H1 (cell line): ENCODE measurements around the gene MMS19. TPM values are rescaled to one million over a fixed set of nuclear protein-coding genes. Genes with fewer than 3 reads are reported as not detected.
A peak's percentile ranks its signal among the peaks of the same experiment; 100 is the strongest.

Experiments used
- CTCF ChIA-PET: fragments of 300-600 bp; sonication (Branson Sonifier 250); formaldehyde crosslinking; loops from one replicate; lab custom pipeline; 2021; ENCODE audit not compliant: partially characterized antibody; lab: Charles Lee
- POLR2A ChIA-PET: fragments of 300-600 bp; sonication (Branson Sonifier 250); formaldehyde crosslinking; loops from one replicate; lab custom pipeline; 2021; ENCODE audit warnings: inconsistent platforms; ENCODE audit not compliant: partially characterized antibody; lab: Charles Lee
- DNase-seq, 2 experiments: peaks; one replicate each; pipeline versions ENCODE4 v3.0.0 to v3.0.0-alpha.2; 2010 to 2022; ENCODE audit warnings: low spot score in 2 of 2, low read depth in 1 of 2, mixed read lengths in 1 of 2
- FAIRE-seq: peaks from 2 replicates; lab custom pipeline; 2011; peaks lifted over from hg19 to GRCh38; lab: Jason Lieb, UNC
- H2AFZ ChIP-seq: 2 replicates; pipeline ENCODE4 v1.8.1; 2012; ENCODE audit warnings: low read length, inconsistent platforms
- H2AK5ac ChIP-seq: 2 replicates; pipeline ENCODE4 v1.6.1; 2013; ENCODE audit warnings: low read depth, low read length
- H2BK120ac ChIP-seq: replicated peaks from 2 replicates; pipeline ENCODE3; 2013; ENCODE audit warnings: low read depth, low read length, inconsistent platforms
- H2BK12ac ChIP-seq: 2 replicates; pipeline ENCODE4 v1.6.1; 2013; ENCODE audit warnings: low read depth, low read length
- H2BK15ac ChIP-seq: 2 replicates; pipeline ENCODE4 v1.6.1; 2013; ENCODE audit warnings: low read length
- H2BK20ac ChIP-seq: 2 replicates; pipeline ENCODE4 v1.6.1; 2013; ENCODE audit warnings: low read length
- H2BK5ac ChIP-seq: 2 replicates; pipeline ENCODE4 v1.6.1; 2013; ENCODE audit warnings: low read depth, low read length
- H3K14ac ChIP-seq: 2 replicates; pipeline ENCODE4 v1.6.1; 2013; ENCODE audit warnings: inconsistent platforms; ENCODE audit not compliant: insufficient read length
- H3K18ac ChIP-seq: 2 replicates; pipeline ENCODE4 v1.6.1; 2013; ENCODE audit warnings: low read length; ENCODE audit errors: extremely low read depth
- H3K23ac ChIP-seq: 2 replicates; pipeline ENCODE4 v1.6.1; 2013; ENCODE audit warnings: inconsistent platforms; ENCODE audit not compliant: insufficient read length
- H3K23me2 ChIP-seq: 2 replicates; pipeline ENCODE4 v1.6.1; 2013; ENCODE audit warnings: low read depth, low read length
- H3K27ac ChIP-seq: 2 replicates; pipeline ENCODE4 v1.6.1; 2011; ENCODE audit warnings: low read depth, low read length, inconsistent platforms
- H3K27me3 ChIP-seq, 4 experiments: replicated peaks in 1 of 4; 1 replicate in 1 of 4; 2 replicates in 3 of 4; pipeline versions ENCODE4 v1.6.1 to v1.8.1; 2011 to 2013; ENCODE audit warnings: low read length in 3 of 4, mild to moderate bottlenecking in 3 of 4, inconsistent platforms in 2 of 4, mixed read lengths in 2 of 4, moderate library complexity in 1 of 4; ENCODE audit not compliant: control insufficient read depth in 3 of 4, insufficient read depth in 3 of 4; ENCODE audit errors: extremely low read depth in 1 of 4
- H3K36me3 ChIP-seq, 4 experiments: 2 replicates each; pipeline versions ENCODE4 v1.6.1 to v1.8.1; 2011 to 2013; ENCODE audit warnings: mild to moderate bottlenecking in 4 of 4, low read length in 3 of 4, moderate library complexity in 2 of 4, control low read depth in 1 of 4, inconsistent platforms in 1 of 4; ENCODE audit not compliant: insufficient read depth in 4 of 4, control insufficient read depth in 2 of 4
- H3K4ac ChIP-seq: replicated peaks from 2 replicates; pipeline ENCODE3; 2013; ENCODE audit warnings: low read length, low read depth, mixed read lengths, inconsistent platforms; ENCODE audit not compliant: insufficient read length
- H3K4me1 ChIP-seq, 4 experiments: replicated peaks in 1 of 4; 1 replicate in 1 of 4; 2 replicates in 3 of 4; pipeline versions ENCODE4 v1.6.1 to v1.8.1; 2011 to 2013; ENCODE audit warnings: low read length in 3 of 4, inconsistent platforms in 2 of 4, mixed read lengths in 1 of 4; ENCODE audit not compliant: insufficient read depth in 4 of 4, control insufficient read depth in 3 of 4
- H3K4me2 ChIP-seq, 2 experiments: 2 replicates each; pipeline versions ENCODE4 v1.6.1 to v1.8.1; 2011 to 2013; ENCODE audit warnings: low read depth in 2 of 2, low read length in 2 of 2, control low read depth in 1 of 2, inconsistent platforms in 1 of 2, mild to moderate bottlenecking in 1 of 2; ENCODE audit not compliant: insufficient read depth in 1 of 2
- H3K4me3 ChIP-seq, 4 experiments: fragments of 200-600, 300-600 bp in 1 of 4; sonication (generic), shearing (Covaris generic), sonication (Bioruptor Twin) in 1 of 4; 2 replicates each; pipeline versions ENCODE4 v1.5.1 to v1.8.1; 2011 to 2016; ENCODE audit warnings: low read length in 4 of 4, low read depth in 3 of 4, control low read depth in 2 of 4, inconsistent platforms in 2 of 4, mild to moderate bottlenecking in 2 of 4, mixed read lengths in 1 of 4, moderate library complexity in 1 of 4; ENCODE audit not compliant: insufficient read depth in 2 of 4; ENCODE audit errors: extremely low read depth in 1 of 4
- H3K56ac ChIP-seq: replicated peaks from 2 replicates; pipeline ENCODE3; 2013; ENCODE audit warnings: low read depth, mild to moderate bottlenecking, mixed read lengths, low read length, inconsistent platforms; ENCODE audit not compliant: insufficient read length
- H3K79me1 ChIP-seq: 2 replicates; pipeline ENCODE4 v1.6.1; 2013; ENCODE audit warnings: low read depth, low read length, control low read depth
- H3K79me2 ChIP-seq, 2 experiments: 2 replicates each; pipeline versions ENCODE4 v1.6.1 to v1.8.1; 2012 to 2013; ENCODE audit warnings: low read length in 2 of 2, mild to moderate bottlenecking in 2 of 2, inconsistent platforms in 1 of 2; ENCODE audit not compliant: insufficient read depth in 2 of 2, control insufficient read depth in 1 of 2
- H3K9ac ChIP-seq, 4 experiments: replicated peaks in 1 of 4; 1 replicate in 1 of 4; 2 replicates in 3 of 4; pipeline versions ENCODE4 v1.6.1 to v1.8.1; 2011 to 2013; ENCODE audit warnings: low read depth in 3 of 4, low read length in 3 of 4, control low read depth in 2 of 4, mild to moderate bottlenecking in 2 of 4, moderate library complexity in 2 of 4, inconsistent platforms in 1 of 4; ENCODE audit errors: extremely low read depth in 1 of 4
- H3K9me3 ChIP-seq, 2 experiments: 2 replicates each; pipeline versions ENCODE4 v1.6.1 to v1.8.1; 2012 to 2013; ENCODE audit warnings: mild to moderate bottlenecking in 2 of 2, moderate library complexity in 2 of 2, control low read depth in 1 of 2, inconsistent platforms in 1 of 2, low read depth in 1 of 2, low read length in 1 of 2, mixed read lengths in 1 of 2; ENCODE audit not compliant: insufficient read depth in 2 of 2
- H4K20me1 ChIP-seq, 2 experiments: replicated peaks in 1 of 2; 2 replicates each; pipeline versions ENCODE3 to v1.8.1; 2011 to 2013; ENCODE audit warnings: inconsistent platforms in 2 of 2, low read length in 2 of 2, mild to moderate bottlenecking in 1 of 2; ENCODE audit not compliant: insufficient read depth in 2 of 2, control insufficient read depth in 1 of 2
- H4K5ac ChIP-seq: 2 replicates; pipeline ENCODE4 v1.6.1; 2013; ENCODE audit warnings: low read length, low read depth, mixed read lengths, inconsistent platforms; ENCODE audit not compliant: insufficient read length
- H4K8ac ChIP-seq: 2 replicates; pipeline ENCODE4 v1.8.0; 2013; ENCODE audit warnings: mild to moderate bottlenecking, moderate library complexity, low read length, inconsistent platforms; ENCODE audit not compliant: insufficient read depth; ENCODE audit errors: extremely low read depth
- H4K91ac ChIP-seq: replicated peaks from 2 replicates; pipeline ENCODE3; 2013; ENCODE audit warnings: low read length, mixed read lengths, inconsistent platforms; ENCODE audit not compliant: insufficient read length
- CEBPB ChIP-seq: IDR thresholded peaks from 2 replicates; pipeline ENCODE4 v1.6.1; 2012; ENCODE audit warnings: low read depth, low read length
- EGR1 ChIP-seq: IDR thresholded peaks from 2 replicates; pipeline ENCODE4 v1.6.1; 2011; ENCODE audit warnings: low read depth, low read length, borderline replicate concordance
- JUND ChIP-seq: IDR thresholded peaks from 2 replicates; pipeline ENCODE4 v1.6.1; 2011; ENCODE audit warnings: mild to moderate bottlenecking, improper control_type of control experiment, low read length
- SAP30 ChIP-seq: fragments of 300-600 bp; sonication (generic); IDR thresholded peaks from 2 replicates; pipeline ENCODE4 v1.7.1; 2012; ENCODE audit warnings: low read length, moderate library complexity, mild to moderate bottlenecking, inconsistent platforms; ENCODE audit not compliant: insufficient read depth, insufficient replicate concordance
- SIN3A ChIP-seq, 2 experiments: IDR thresholded peaks in 1 of 2; conservative IDR thresholded peaks in 1 of 2; 2 replicates each; pipeline ENCODE4 v1.6.1; 2011 to 2012; ENCODE audit warnings: low read length in 2 of 2, improper control_type of control experiment in 1 of 2, low read depth in 1 of 2, mild to moderate bottlenecking in 1 of 2
- TCF12 ChIP-seq: IDR thresholded peaks from 2 replicates; pipeline ENCODE4 v1.6.1; 2011; ENCODE audit warnings: low read depth, mild to moderate bottlenecking, low read length
- YY1 ChIP-seq: IDR thresholded peaks from 2 replicates; pipeline ENCODE4 v1.6.1; 2011; ENCODE audit warnings: low read depth, mild to moderate bottlenecking, low read length
- WGBS, 2 experiments: shearing (Covaris generic) in 1 of 2; methylation state at CpG; one replicate each; pipeline versions ENCODE4 v1.1.6 to v1.1.7; 2013 to 2015; ENCODE audit warnings: low lambda C conversion rate in 2 of 2, mixed read lengths in 2 of 2, inconsistent platforms in 1 of 2, low coverage in 1 of 2, missing lambda C conversion rate in 1 of 2; ENCODE audit not compliant: insufficient replicate concordance in 2 of 2, insufficient coverage in 1 of 2, insufficient read length in 1 of 2; ENCODE audit errors: extremely low coverage in 1 of 2, missing lambda C conversion rate in 1 of 2; 5-methylcytosine and 5-hydroxymethylcytosine counted together
- polyA plus RNA-seq, 7 experiments: library from polyadenylated mRNA; depleted of rRNA in 3 of 7; stranded (reverse) in 5 of 7; unstranded in 2 of 7; fragments of >200 nt in 5 of 7; fragments of 200-250 nt in 2 of 7; gene quantifications; 1 replicate in 5 of 7; 2 replicates in 1 of 7; 4 replicates in 1 of 7; pipeline versions ENCODE4 v1.2.1 to v1.2.3, GENCODE V29; 2011 to 2013; ENCODE audit warnings: missing spikeins in 2 of 7, mixed read lengths in 2 of 7
- total RNA-seq: library from RNA; stranded (reverse); fragmentation: NEBNext Ultra II Directional; extraction: Animal tissue kit (Norgen Biotek cat#: 25700); gene quantifications from 2 replicates; pipeline ENCODE4 v1.2.1, GENCODE V29; 2021

Gene MMS19
- total and polyA plus RNA-seq, 2 of the 8 experiments (the other 6 are each of a cell fraction or from before 2014, with no cell fraction given) = 130 to 221 TPM

- Histone ChIP-seq H3K14ac (no peak overlapping the region), H3K9ac (no peak overlapping the region), H3K23me2 (peaks cover 12% of the 10 kb centered on the region), H4K20me1 (peaks cover 10 to 23% of the 10 kb centered on the region in 2 experiments), H4K91ac (no peak overlapping the region), H3K27ac (no peak overlapping the region), H2BK120ac (no peak overlapping the region), H3K4me2 (peak overlapping the region; percentile 48 to 52), H3K79me1 (peaks cover 10% of the 10 kb centered on the region), H3K56ac (no peak overlapping the region), H3K4me1 (peaks cover 7 to 15% (median 11%) of the 10 kb centered on the region in 4 experiments; a peak in 6 of 7 replicates), H4K8ac (no peak overlapping the region), H2BK20ac (no peak overlapping the region), H3K36me3 (no peaks in the 10 kb centered on the region; a peak in 1 of 8 replicates), H2AFZ (no peak overlapping the region), H2BK12ac (no peak overlapping the region), H3K4ac (no peak overlapping the region), H3K18ac (no peak overlapping the region), H3K23ac (no peak overlapping the region), H2BK5ac (no peak overlapping the region), H3K79me2 (peaks cover 20 to 82% of the 10 kb centered on the region in 2 experiments), H3K4me3 (peak overlapping the region in 2 of 4 experiments; percentile 0 to 40; a peak in 3 of 8 replicates), H2AK5ac (no peak overlapping the region), H3K9me3 (no peaks in the 10 kb centered on the region), H4K5ac (no peak overlapping the region), H3K27me3 (peaks cover 0 to 5% (median 3%) of the 10 kb centered on the region in 4 experiments; a peak in 5 of 7 replicates), H2BK15ac (no peak overlapping the region)
- 33% methylated on average over 7 of the region's 7 CpGs; no CpG with 5 or more reads in 1 of the 2 experiments for WGBS, 2 experiments
- FAIRE-seq (peak; percentile 89), DNase-seq (no peak)
- CTCF ChIA-PET = interaction anchor here (0.6 to 3.5 kb wide), 9 partner anchors 17 to 114 kb away, joined by 3 to 18 read pairs (median 4); no protein-coding TSS in a partner anchor
- TF ChIP-seq JUND (no peak), SAP30 (peak; percentile 56), TCF12 (0 out of 2 replicates have a peak, but pooled peaks have one; percentile 23), SIN3A (conservative IDR thresholded peaks at IDR 0.05 in 1 of 2, IDR thresholded peaks at IDR 0.05 in 1 of 2; ENCODE audit: low read depth in 1 of 2, low read length in 2 of 2) (peak; percentile 86 to 95), EGR1 (no peak), CEBPB (peak; percentile 68), YY1 (peak; percentile 9; the same call in 1 of the 2 replicates)
- POLR2A ChIA-PET = interaction anchor here (0.7 to 2.1 kb wide), 4 partner anchors 10 to 42 kb away, joined by 3 to 11 read pairs (median 4); no protein-coding TSS in a partner anchor
These were observed 3.2 kb downstream of the MMS19 start for GRCh38 chr10:97494863-97495506.
